IPS DF 4.7 (cell line): ENCODE results near the gene FCMR.
"Not testable (repeated sequence)": the region's sequence is repeated elsewhere in the genome, so short reads cannot be mapped to it uniquely, and the experiment has no call there.

ENCODE experiments used
- DNase-seq: peaks from one replicate; pipeline ENCODE4 v3.0.0-alpha.2; 2013; ENCODE audit warnings: low spot score; ENCODE audit errors: extremely low read depth

Gene FCMR

GRCh38 chr1:206923961-206924557 is 2.3 kb upstream of the FCMR start:
- DNase-seq = not testable (repeated sequence)

- DNase-seq = no peak
Measured at GRCh38 chr1:206923009-206923960, 1.5 kb upstream of the FCMR start.

- DNase-seq = no peak
Measured at GRCh38 chr1:206922524-206922923, 783 bp upstream of the FCMR start.

GRCh38 chr1:206918076-206918475 is 3.7 kb downstream of the FCMR start:
- DNase-seq = no peak

GRCh38 chr1:206916000-206916709 is 5.6 kb downstream of the FCMR start:
- no peak for DNase-seq

- no peak for DNase-seq
Measured at GRCh38 chr1:206915030-206915735, 6.6 kb downstream of the FCMR start.

- DNase-seq = no peak
Measured at GRCh38 chr1:206913766-206914537, 7.8 kb downstream of the FCMR start.

- DNase-seq = no peak
Measured at GRCh38 chr1:206912445-206913095, 9.2 kb downstream of the FCMR start.

GRCh38 chr1:206911064-206911663 is 10.6 kb downstream of the FCMR start:
- no peak for DNase-seq

GRCh38 chr1:206909883-206910318 is 11.8 kb downstream of the FCMR start:
- no peak for DNase-seq

- DNase-seq = no peak
Measured at GRCh38 chr1:206909161-206909882, 12.4 kb downstream of the FCMR start.

GRCh38 chr1:206908038-206908437 is 13.7 kb downstream of the FCMR start:
- DNase-seq = no peak

- no peak for DNase-seq
Measured at GRCh38 chr1:206907304-206907991, 14.3 kb downstream of the FCMR start.

- no peak for DNase-seq
Measured at GRCh38 chr1:206905295-206906164, 16.2 kb downstream of the FCMR start.

GRCh38 chr1:206904423-206905142 is 17.2 kb downstream of the FCMR start:
- no peak for DNase-seq

GRCh38 chr1:206903687-206904086 is 18.1 kb downstream of the FCMR start:
- no peak for DNase-seq

GRCh38 chr1:206902702-206903101 is 19.0 kb downstream of the FCMR start:
- no peak for DNase-seq
